Tibial nerve (tissue), 4 donors: Measurements from ENCODE around the gene C1orf159. TPM values are rescaled to one million over a fixed set of nuclear protein-coding genes. Genes with fewer than 3 reads are reported as not detected.

ENCODE experiments used
- DNase-seq, 2 donors: peaks; one replicate each; pipeline ENCODE4 v3.0.0-alpha.2; 2019; ENCODE audit warnings: low spot score in 2 of 2
- H3K27ac ChIP-seq, 4 donors: fragments of 200-600 bp; sonication (generic) in 3 of 4; one replicate each; pipeline ENCODE4 v1.5.1; 2017 to 2019; ENCODE audit warnings: mild to moderate bottlenecking in 1 of 4
- H3K27me3 ChIP-seq, 2 donors: fragments of 200-600 bp; sonication (generic) in 1 of 2; one replicate each; pipeline versions ENCODE4 v1.5.1 to v1.6.0; 2017 to 2019
- H3K36me3 ChIP-seq, 3 donors: fragments of 200-600 bp; sonication (generic); one replicate each; pipeline ENCODE4 v1.5.1; 2018 to 2019
- H3K4me1 ChIP-seq, 4 donors: fragments of 200-600 bp; sonication (generic) in 3 of 4; one replicate each; pipeline ENCODE4 v1.5.1; 2017 to 2019
- H3K4me3 ChIP-seq, 4 donors: fragments of 200-600 bp; sonication (generic) in 3 of 4; one replicate each; pipeline ENCODE4 v1.5.1; 2017 to 2019; ENCODE audit warnings: mild to moderate bottlenecking in 1 of 4, moderate library complexity in 1 of 4
- H3K9me3 ChIP-seq, 4 donors: fragments of 200-600 bp; sonication (generic) in 3 of 4; one replicate each; pipeline ENCODE4 v1.5.1; 2017 to 2019
- CTCF ChIP-seq, 5 experiments: fragments of 200-600 bp in 3 of 5; fragments of 450-650 bp in 2 of 5; sonication (generic) in 3 of 5; IDR thresholded peaks; one replicate each; pipeline ENCODE4 v1.5.1; 2016 to 2019; ENCODE audit warnings: antibody characterized with exemption in 5 of 5, mild to moderate bottlenecking in 3 of 5, moderate library complexity in 2 of 5
- EP300 ChIP-seq, 2 donors: sonication (generic); formaldehyde crosslinking; IDR thresholded peaks; one replicate each; pipeline ENCODE4 v1.6.1; 2017; ENCODE audit warnings: antibody characterized with exemption in 2 of 2, mild to moderate bottlenecking in 1 of 2
- POLR2A ChIP-seq, 2 donors: fragments of 450-650 bp; IDR thresholded peaks; one replicate each; pipeline ENCODE4 v1.6.1; 2017; ENCODE audit warnings: antibody characterized with exemption in 2 of 2, mild to moderate bottlenecking in 2 of 2, moderate library complexity in 2 of 2
- WGBS, 2 donors: methylation state at CpG; one replicate each; pipeline ENCODE4 v1.1.5; 2018; 5-methylcytosine and 5-hydroxymethylcytosine counted together
- total RNA-seq, 4 donors: library from RNA; depleted of rRNA; stranded (reverse); fragments of >200 nt; gene quantifications; one replicate each; pipeline ENCODE4 v1.1.0, GENCODE V29; 2016

The C1orf159 gene
- total RNA-seq, 4 donors from 2014 or later, result 18.4 to 29.4 (median 23.1) TPM

DNA sequence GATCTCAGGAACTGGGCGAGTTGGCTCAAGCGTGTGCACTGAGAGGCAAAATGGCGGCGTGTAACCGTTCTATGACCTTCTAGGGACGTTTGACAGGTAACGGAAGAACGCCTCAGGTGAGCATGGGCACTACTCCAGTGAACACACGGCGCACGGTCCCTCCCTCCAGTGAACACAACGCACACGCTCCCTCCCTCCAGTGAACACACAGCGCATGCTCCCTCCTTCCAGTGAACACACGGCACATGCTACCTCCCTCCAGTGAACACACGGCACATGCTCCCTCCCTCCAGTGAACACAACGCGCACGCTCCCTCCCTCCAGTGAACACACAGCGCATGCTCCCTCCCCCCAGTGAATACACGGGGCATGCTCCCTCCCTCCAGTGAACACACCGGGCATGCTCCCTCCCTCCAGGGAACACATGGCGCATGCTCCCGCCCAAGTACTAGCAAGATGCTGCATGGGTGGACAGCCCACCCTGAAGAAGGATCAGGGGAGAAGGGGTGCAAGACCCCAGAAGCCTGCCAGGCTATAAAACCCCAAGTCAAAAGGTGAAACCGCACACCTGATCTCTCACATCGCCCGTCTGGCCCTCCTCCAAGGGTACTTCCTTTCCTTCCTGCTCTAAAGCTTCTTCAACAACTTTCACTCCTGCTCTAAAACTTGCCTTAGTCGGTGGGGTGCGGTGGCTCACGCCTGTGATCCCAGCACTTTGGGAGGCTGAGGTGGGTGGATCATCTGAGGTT is 3.5 kb downstream of the C1orf159 start:
- TF ChIP-seq CTCF (IDR thresholded peaks at IDR 0.05), result no peak
- no peak for TF ChIP-seq POLR2A (IDR thresholded peaks at IDR 0.05)
- no peak for TF ChIP-seq EP300 (IDR thresholded peaks at IDR 0.05)
- Histone ChIP-seq H3K27me3 (no peaks in the 10 kb centered on the region), H3K36me3 (peaks cover 0 to 32% (median 0%) of the 10 kb centered on the region in 3 donors), H3K4me3 (no peak overlapping the region), H3K4me1 (peaks cover 0 to 21% (median 3%) of the 10 kb centered on the region in 4 donors), H3K9me3 (peaks cover 0 to 9% (median 0%) of the 10 kb centered on the region in 4 donors), H3K27ac (no peak overlapping the region)
- DNase-seq, result no peak
- 94 to 95% methylated on average over 30 of the region's 30 CpGs for WGBS, 2 donors

DNA sequence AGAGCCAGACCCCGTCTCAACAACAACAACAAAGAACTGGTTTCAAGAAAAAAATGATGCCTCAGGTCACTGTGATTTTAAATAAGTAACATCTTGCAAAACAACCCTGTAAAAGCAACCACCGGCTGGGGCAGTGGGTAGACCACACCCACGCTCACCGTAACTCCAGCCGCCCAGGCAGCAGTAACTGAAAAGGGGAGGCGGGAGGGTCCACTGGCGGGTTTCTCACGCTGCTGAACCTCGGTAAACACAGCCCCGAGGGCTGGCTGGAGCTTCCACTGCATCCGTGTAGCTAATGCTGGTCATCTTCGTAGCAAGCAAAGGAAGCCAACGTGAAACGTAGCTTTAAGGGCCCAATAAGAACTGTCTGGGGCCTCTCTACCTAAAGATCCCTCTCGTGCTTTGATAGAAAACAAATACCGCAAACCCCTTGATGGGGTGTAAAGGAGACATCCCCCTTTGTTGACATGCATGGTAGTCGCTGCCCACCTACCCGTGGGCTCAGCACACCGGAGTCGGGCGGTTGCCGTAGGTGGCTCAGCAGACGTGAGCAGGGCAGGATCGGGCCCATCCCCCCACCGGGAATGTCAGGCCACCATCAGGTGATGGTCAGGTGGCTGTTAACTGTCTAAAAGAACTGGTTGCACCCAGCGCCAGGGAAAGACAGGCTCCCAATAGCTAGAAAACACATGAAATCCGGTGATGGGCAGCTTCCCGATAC is 4.2 kb downstream of the C1orf159 start:
- H3K4me1 ChIP-seq, result peaks cover 0 to 16% (median under 1%) of the 10 kb centered on the region in 4 donors
- WGBS, 2 donors, result 93% methylated on average over 28 of the region's 28 CpGs
- no peak overlapping the region for H3K27ac ChIP-seq
- TF ChIP-seq POLR2A (IDR thresholded peaks at IDR 0.05) (no peak), EP300 (IDR thresholded peaks at IDR 0.05) (no peak), CTCF (IDR thresholded peaks at IDR 0.05) (no peak)
- peaks cover 0 to 32% (median 0%) of the 10 kb centered on the region in 3 donors for H3K36me3 ChIP-seq
- H3K9me3 ChIP-seq, result peaks cover 0 to 11% (median 0%) of the 10 kb centered on the region in 4 donors
- no peaks in the 10 kb centered on the region for H3K27me3 ChIP-seq
- DNase-seq, result no peak
- no peak overlapping the region for H3K4me3 ChIP-seq

- DNase-seq, result no peak
- peaks cover 0 to 12% (median 0%) of the 10 kb centered on the region in 4 donors for H3K9me3 ChIP-seq
These were observed 5.3 kb downstream of the C1orf159 start for GRCh38 chr1:1110561-1110971.

DNA sequence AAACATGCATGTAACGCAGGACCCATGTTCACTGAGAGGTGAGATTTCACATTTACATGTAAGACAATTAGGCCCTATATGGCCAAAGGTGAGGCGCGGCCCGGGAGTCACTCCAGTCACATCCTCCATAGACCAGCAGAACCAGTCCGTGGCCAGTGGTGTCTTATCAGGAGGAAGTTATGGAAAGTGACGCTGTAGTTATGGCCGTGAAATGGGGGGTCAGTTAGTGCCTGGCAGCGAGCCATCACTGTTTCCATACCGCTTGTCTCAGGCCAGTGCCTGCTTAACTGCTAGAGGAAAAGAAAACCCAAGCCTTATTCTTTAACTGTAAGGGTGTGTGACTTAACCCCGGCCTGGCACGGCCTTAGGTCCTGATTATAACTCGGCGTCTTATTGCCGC is 6.1 kb downstream of the C1orf159 start:
- TF ChIP-seq EP300 (IDR thresholded peaks at IDR 0.05) (no peak), CTCF (IDR thresholded peaks at IDR 0.05) (no peak), POLR2A (IDR thresholded peaks at IDR 0.05) (no peak)
- Histone ChIP-seq H3K4me3 (no peak overlapping the region), H3K27me3 (no peaks in the 10 kb centered on the region), H3K36me3 (peaks cover 0 to 32% (median 0%) of the 10 kb centered on the region in 3 donors), H3K27ac (no peak overlapping the region), H3K9me3 (peaks cover 0 to 12% (median 0%) of the 10 kb centered on the region in 4 donors), H3K4me1 (peaks cover 0 to 4% (median 0%) of the 10 kb centered on the region in 4 donors)
- WGBS, 2 donors, result 73 to 78% methylated on average over 14 of the region's 14 CpGs
- no peak for DNase-seq

More at GRCh38 chr1:1110561-1110971, 5.3 kb downstream of the C1orf159 start:
- Histone ChIP-seq H3K27ac (no peak overlapping the region), H3K36me3 (peaks cover 0 to 32% (median 0%) of the 10 kb centered on the region in 3 donors), H3K27me3 (no peaks in the 10 kb centered on the region), H3K4me1 (peaks cover 0 to 13% (median 0%) of the 10 kb centered on the region in 4 donors), H3K4me3 (no peak overlapping the region)
- TF ChIP-seq EP300 (IDR thresholded peaks at IDR 0.05) (no peak), CTCF (IDR thresholded peaks at IDR 0.05) (no peak), POLR2A (IDR thresholded peaks at IDR 0.05) (no peak)
- WGBS, 2 donors, result 87 to 94% methylated on average over 23 to 27 of the region's 29 CpGs
